MM.1S (cell line): ENCODE results near the gene CCDC192.
"Not testable (repeated sequence)": the region's sequence is repeated elsewhere in the genome, so short reads cannot be mapped to it uniquely, and the experiment has no call there.

ENCODE experiments used
- DNase-seq: peaks from one replicate; pipeline ENCODE4 v3.0.0-alpha.2; 2015
- H2AFZ ChIP-seq: fragments of 300-600 bp; sonication (generic); 2 replicates; pipeline ENCODE4 v1.6.0; 2016; ENCODE audit warnings: antibody characterized with exemption, low read length
- H3F3A ChIP-seq: fragments of 300-600 bp; sonication (generic); 2 replicates; pipeline ENCODE4 v1.6.1; 2016; ENCODE audit warnings: mild to moderate bottlenecking, antibody characterized with exemption, low read length, moderate library complexity, mixed read lengths; ENCODE audit not compliant: insufficient read depth
- H3K27ac ChIP-seq: fragments of 300-600 bp; sonication (generic); 2 replicates; pipeline ENCODE4 v1.5.1; 2016; ENCODE audit warnings: mild to moderate bottlenecking, low read length
- H3K27me3 ChIP-seq: fragments of 300-600 bp; sonication (generic); replicated peaks from 2 replicates; pipeline ENCODE4 v1.6.0; 2016; ENCODE audit warnings: low read length; ENCODE audit not compliant: insufficient read depth
- H3K36me3 ChIP-seq: fragments of 300-600 bp; sonication (generic); replicated peaks from 2 replicates; pipeline ENCODE4 v1.6.1; 2016; ENCODE audit warnings: mild to moderate bottlenecking, low read length, mixed read lengths; ENCODE audit not compliant: insufficient read depth
- H3K4me1 ChIP-seq: fragments of 300-600 bp; sonication (generic); 2 replicates; pipeline ENCODE4 v1.6.1; 2016; ENCODE audit warnings: low read length, mixed read lengths
- H3K4me2 ChIP-seq: fragments of 300-600 bp; sonication (generic); 2 replicates; pipeline ENCODE4 v1.6.0; 2016; ENCODE audit warnings: low read depth, low read length
- H3K4me3 ChIP-seq: fragments of 300-600 bp; sonication (generic); 2 replicates; pipeline ENCODE4 v1.5.1; 2016; ENCODE audit warnings: low read length, mixed read lengths
- H3K79me2 ChIP-seq: fragments of 300-600 bp; sonication (generic); 2 replicates; pipeline ENCODE4 v1.6.1; 2016; ENCODE audit warnings: mixed run types, low read length, mixed read lengths
- H3K9ac ChIP-seq: fragments of 300-600 bp; sonication (generic); 2 replicates; pipeline ENCODE4 v1.6.1; 2016; ENCODE audit warnings: low read length, mixed read lengths
- H3K9me2 ChIP-seq: fragments of 300-600 bp; sonication (generic); replicated peaks from 2 replicates; pipeline ENCODE4 v1.6.1; 2016; ENCODE audit warnings: mild to moderate bottlenecking, low read length, mixed read lengths; ENCODE audit not compliant: insufficient read depth
- H3K9me3 ChIP-seq: fragments of 300-600 bp; sonication (generic); replicated peaks from 2 replicates; pipeline ENCODE4 v1.6.1; 2016; ENCODE audit warnings: mild to moderate bottlenecking, low read length, mixed read lengths; ENCODE audit not compliant: insufficient read depth
- H4K20me1 ChIP-seq: fragments of 300-600 bp; sonication (generic); 2 replicates; pipeline ENCODE4 v1.6.1; 2016; ENCODE audit warnings: mild to moderate bottlenecking, low read length, moderate library complexity, mixed read lengths; ENCODE audit not compliant: insufficient read depth
- EZH2 ChIP-seq: fragments of 300-600 bp; sonication (generic); optimal IDR thresholded peaks from 2 replicates; pipeline ENCODE3; 2017; ENCODE audit warnings: low read depth, mild to moderate bottlenecking, antibody characterized with exemption, low read length, mixed read lengths
- EZH2phosphoT487 ChIP-seq: fragments of 300-600 bp; sonication (generic); IDR thresholded peaks from 2 replicates; pipeline ENCODE4 v1.6.1; 2018; ENCODE audit warnings: antibody characterized with exemption, low read length
- TF ChIP-seq, protein P1 (sequence below): fragments of 300-600 bp; sonication (generic); IDR thresholded peaks from 2 replicates; pipeline ENCODE4 v1.5.1; 2016; ENCODE audit warnings: antibody characterized with exemption, low read length, mixed read lengths

Gene CCDC192

DNA sequence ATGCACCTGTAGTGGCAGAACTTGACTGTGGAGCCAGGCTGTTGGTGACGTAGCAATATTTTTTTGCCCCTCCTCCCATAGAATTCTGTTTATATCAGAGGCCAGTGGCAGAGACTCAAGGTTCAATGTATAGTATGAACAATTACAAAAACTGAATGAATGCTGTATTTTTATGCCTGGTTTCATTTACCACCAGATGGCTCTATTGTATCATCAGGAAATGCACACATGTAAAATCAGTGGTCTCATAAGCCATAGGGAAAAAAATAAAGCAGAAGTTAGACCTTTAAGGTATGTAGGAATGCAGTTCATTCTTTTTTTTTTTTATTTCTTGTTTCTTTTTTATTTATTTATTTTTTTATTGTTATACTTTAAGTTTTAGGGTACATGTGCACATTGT lies 43.6 kb downstream of the CCDC192 start:
- no peaks in the 10 kb centered on the region for H4K20me1 ChIP-seq
- no peak overlapping the region for H3K4me3 ChIP-seq
- no peaks in the 10 kb centered on the region for H3F3A ChIP-seq
- TF ChIP-seq, protein P1, sequence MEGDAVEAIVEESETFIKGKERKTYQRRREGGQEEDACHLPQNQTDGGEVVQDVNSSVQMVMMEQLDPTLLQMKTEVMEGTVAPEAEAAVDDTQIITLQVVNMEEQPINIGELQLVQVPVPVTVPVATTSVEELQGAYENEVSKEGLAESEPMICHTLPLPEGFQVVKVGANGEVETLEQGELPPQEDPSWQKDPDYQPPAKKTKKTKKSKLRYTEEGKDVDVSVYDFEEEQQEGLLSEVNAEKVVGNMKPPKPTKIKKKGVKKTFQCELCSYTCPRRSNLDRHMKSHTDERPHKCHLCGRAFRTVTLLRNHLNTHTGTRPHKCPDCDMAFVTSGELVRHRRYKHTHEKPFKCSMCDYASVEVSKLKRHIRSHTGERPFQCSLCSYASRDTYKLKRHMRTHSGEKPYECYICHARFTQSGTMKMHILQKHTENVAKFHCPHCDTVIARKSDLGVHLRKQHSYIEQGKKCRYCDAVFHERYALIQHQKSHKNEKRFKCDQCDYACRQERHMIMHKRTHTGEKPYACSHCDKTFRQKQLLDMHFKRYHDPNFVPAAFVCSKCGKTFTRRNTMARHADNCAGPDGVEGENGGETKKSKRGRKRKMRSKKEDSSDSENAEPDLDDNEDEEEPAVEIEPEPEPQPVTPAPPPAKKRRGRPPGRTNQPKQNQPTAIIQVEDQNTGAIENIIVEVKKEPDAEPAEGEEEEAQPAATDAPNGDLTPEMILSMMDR, result peak; percentile 30
- TF ChIP-seq EZH2phosphoT487 (no peak), EZH2 (no peak)
- no peaks in the 10 kb centered on the region for H3K9me3 ChIP-seq
- DNase-seq, result no peak
- H3K9me2 ChIP-seq, result no peaks in the 10 kb centered on the region
- H3K4me2 ChIP-seq, result no peak overlapping the region
- H3K36me3 ChIP-seq, result no peaks in the 10 kb centered on the region
- no peaks in the 10 kb centered on the region for H3K4me1 ChIP-seq
- H3K27me3 ChIP-seq, result no peaks in the 10 kb centered on the region
- H3K9ac ChIP-seq, result no peak overlapping the region
- H3K27ac ChIP-seq, result no peak overlapping the region
- no peaks in the 10 kb centered on the region for H3K79me2 ChIP-seq
- H2AFZ ChIP-seq, result no peak overlapping the region

DNA sequence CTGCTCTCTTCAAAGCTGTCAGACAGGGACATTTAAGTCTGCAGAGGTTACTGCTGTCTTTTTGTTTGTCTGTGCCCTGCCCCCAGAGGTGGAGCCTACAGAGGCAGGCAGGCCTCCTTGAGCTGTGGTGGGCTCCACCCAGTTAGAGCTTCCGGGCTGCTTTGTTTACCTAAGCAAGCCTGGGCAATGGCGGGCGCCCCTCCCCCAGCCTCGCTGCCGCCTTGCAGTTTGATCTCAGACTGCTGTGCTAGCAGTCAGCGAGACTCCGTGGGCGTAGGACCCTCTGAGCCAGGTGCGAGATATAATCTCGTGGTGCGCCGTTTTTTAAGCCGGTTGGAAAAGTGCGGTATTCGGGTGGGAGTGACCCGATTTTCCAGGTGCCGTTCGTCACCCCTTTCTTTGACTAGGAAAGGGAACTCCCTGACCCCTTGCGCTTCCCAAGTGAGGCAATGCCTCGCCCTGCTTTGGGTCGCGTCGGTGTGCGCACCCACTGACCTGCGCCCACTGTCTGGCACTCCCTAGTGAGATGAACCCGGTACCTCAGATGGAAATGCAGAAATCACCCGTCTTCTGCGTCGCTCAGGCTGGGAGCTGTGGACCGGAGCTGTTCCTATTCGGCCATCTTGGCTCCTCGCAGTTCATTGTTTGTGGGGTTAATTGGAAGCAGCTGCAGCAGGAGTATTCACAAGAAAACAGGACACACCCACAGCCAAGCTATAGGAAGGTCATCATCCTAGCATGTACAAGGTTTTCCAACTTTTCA lies 49.5 kb downstream of the CCDC192 start:
- H3K9me2 ChIP-seq, H3F3A ChIP-seq, H3K9me3 ChIP-seq, H3K4me2 ChIP-seq, H3K36me3 ChIP-seq, H3K27me3 ChIP-seq, H3K9ac ChIP-seq, DNase-seq, H3K4me3 ChIP-seq, H2AFZ ChIP-seq, H3K79me2 ChIP-seq, H3K4me1 ChIP-seq, H4K20me1 ChIP-seq, H3K27ac ChIP-seq: not testable (repeated sequence)

DNA sequence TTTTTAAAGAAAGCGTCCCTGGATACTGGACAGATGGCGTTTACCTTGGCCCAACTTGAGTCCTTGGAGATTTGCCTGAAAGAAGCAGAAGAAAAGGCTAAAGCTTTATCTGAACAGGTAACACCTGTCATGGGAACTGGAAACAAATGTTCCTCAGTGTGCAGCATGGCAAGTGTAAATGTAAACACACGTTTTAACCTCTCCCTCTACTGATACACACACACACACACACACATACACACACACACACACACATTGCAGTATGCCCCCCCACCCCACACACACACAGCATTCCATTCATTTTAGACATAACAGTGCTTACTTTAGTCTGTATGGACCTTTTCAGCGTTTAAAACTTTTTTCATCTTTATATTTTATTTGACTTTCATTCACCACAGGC lies 51.1 kb downstream of the CCDC192 start:
- Histone ChIP-seq H2AFZ (no peak overlapping the region), H3K4me1 (no peaks in the 10 kb centered on the region), H3F3A (no peaks in the 10 kb centered on the region), H3K4me2 (no peak overlapping the region), H3K27me3 (no peaks in the 10 kb centered on the region), H3K9me3 (no peaks in the 10 kb centered on the region), H3K9me2 (no peaks in the 10 kb centered on the region), H3K27ac (no peak overlapping the region), H3K9ac (no peak overlapping the region), H3K79me2 (no peaks in the 10 kb centered on the region), H3K36me3 (no peaks in the 10 kb centered on the region), H4K20me1 (no peaks in the 10 kb centered on the region), H3K4me3 (no peak overlapping the region)
- TF ChIP-seq, protein P1, result no peak
- TF ChIP-seq EZH2phosphoT487 (no peak), EZH2 (no peak)
- DNase-seq, result no peak

DNA sequence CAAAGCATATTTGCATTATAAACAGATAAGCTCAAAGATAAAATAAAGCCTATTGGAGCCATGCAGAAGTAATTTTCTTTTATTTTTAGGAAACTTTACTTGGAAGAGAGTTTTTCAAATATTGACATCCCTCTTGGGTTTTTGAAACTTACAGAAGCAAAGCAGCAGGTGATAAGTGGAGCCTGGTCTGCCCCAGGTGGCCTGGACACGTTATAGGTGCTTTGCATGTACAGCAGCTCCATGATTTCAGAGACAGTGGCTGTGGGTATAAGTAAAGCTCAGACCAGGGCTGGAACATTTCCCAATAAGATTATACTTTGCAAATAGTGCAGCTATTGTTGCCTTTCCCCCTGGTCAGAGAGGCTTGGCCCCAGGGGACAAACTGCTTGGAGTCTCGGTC lies 51.5 kb downstream of the CCDC192 start:
- no peak for TF ChIP-seq EZH2
- TF ChIP-seq, protein P1, result no peak
- TF ChIP-seq EZH2phosphoT487, result no peak
- Histone ChIP-seq H3K9ac (no peak overlapping the region), H3K27me3 (no peaks in the 10 kb centered on the region), H4K20me1 (no peaks in the 10 kb centered on the region), H3K36me3 (no peaks in the 10 kb centered on the region), H3F3A (no peaks in the 10 kb centered on the region), H3K9me3 (no peaks in the 10 kb centered on the region), H3K9me2 (no peaks in the 10 kb centered on the region), H3K4me2 (no peak overlapping the region), H3K27ac (no peak overlapping the region), H3K4me1 (no peaks in the 10 kb centered on the region), H3K79me2 (no peaks in the 10 kb centered on the region), H2AFZ (no peak overlapping the region), H3K4me3 (no peak overlapping the region)
- no peak for DNase-seq
